ENCODE results near the gene MITF.

The MITF gene

GRCh38 chr3:69729147-69729919 is 9.9 kb upstream of the MITF start:
- no peak for DNase-seq (ENCODE audit: low read depth in 2 of 2)

- DNase-seq (ENCODE audit: low read depth in 2 of 2) = no peak
Observed at GRCh38 chr3:69731080-69731479, 8.2 kb upstream of the MITF start.

- no peak for DNase-seq (ENCODE audit: low read depth in 2 of 2)
Observed at GRCh38 chr3:69735893-69736292, 3.4 kb upstream of the MITF start.

- DNase-seq (ENCODE audit: low read depth in 2 of 2) = no peak
Observed at GRCh38 chr3:69737392-69737791, 1.9 kb upstream of the MITF start.

GRCh38 chr3:69738315-69738714 is 949 bp upstream of the MITF start:
- no peak for DNase-seq (ENCODE audit: low read depth in 2 of 2)

- DNase-seq (ENCODE audit: low read depth in 2 of 2) = no peak
Observed at GRCh38 chr3:69738859-69739203, 433 bp upstream of the MITF start.

- no peak for DNase-seq (ENCODE audit: low read depth in 2 of 2)
Observed at GRCh38 chr3:69740103-69741021, 1.1 kb downstream of the MITF start.

GRCh38 chr3:69741032-69741767 is 1.9 kb downstream of the MITF start:
- no peak for DNase-seq (ENCODE audit: low read depth in 2 of 2)

- DNase-seq (ENCODE audit: low read depth in 2 of 2) = no peak
Observed at GRCh38 chr3:69742391-69742790, 3.1 kb downstream of the MITF start.

- no peak for DNase-seq (ENCODE audit: low read depth in 2 of 2)
Observed at GRCh38 chr3:69743975-69744906, 5.0 kb downstream of the MITF start.

- DNase-seq (ENCODE audit: low read depth in 2 of 2) = no peak
Observed at GRCh38 chr3:69745505-69745904, 6.2 kb downstream of the MITF start.

- DNase-seq (ENCODE audit: low read depth in 2 of 2) = no peak
Observed at GRCh38 chr3:69746119-69746518, 6.9 kb downstream of the MITF start.

GRCh38 chr3:69747511-69748258 is 8.4 kb downstream of the MITF start:
- no peak for DNase-seq (ENCODE audit: low read depth in 2 of 2)

GRCh38 chr3:69748503-69748902 is 9.2 kb downstream of the MITF start:
- no peak for DNase-seq (ENCODE audit: low read depth in 2 of 2)

- no peak for DNase-seq (ENCODE audit: low read depth in 2 of 2)
Observed at GRCh38 chr3:69749461-69749860, 10.2 kb downstream of the MITF start.

- DNase-seq (ENCODE audit: low read depth in 2 of 2) = no peak
Observed at GRCh38 chr3:69750549-69750948, 11.3 kb downstream of the MITF start.

GRCh38 chr3:69751074-69751476 is 11.8 kb downstream of the MITF start:
- no peak for DNase-seq (ENCODE audit: low read depth in 2 of 2)

- DNase-seq (ENCODE audit: low read depth in 2 of 2) = no peak
Observed at GRCh38 chr3:69752241-69752640, 13.0 kb downstream of the MITF start.

- no peak for DNase-seq (ENCODE audit: low read depth in 2 of 2)
Observed at GRCh38 chr3:69753179-69753775, 14.0 kb downstream of the MITF start.

GRCh38 chr3:69755795-69756194 is 16.5 kb downstream of the MITF start:
- no peak for DNase-seq (ENCODE audit: low read depth in 2 of 2)

All from stimulated activated CD4-positive, alpha-beta T cell treated with anti-CD3 and anti-CD28 coated beads, Interleukin-1b, Interleukin-23, amount 100 ng/mL, for 1 hour (primary cell).